ENCODE measurements around the gene DNAJA3. TPM values are rescaled to one million over a fixed set of nuclear protein-coding genes. Genes with fewer than 3 reads are reported as not detected.

Gene DNAJA3
- total and polyA plus RNA-seq, 12 donors, result 21.9 to 166 (median 76.5) TPM

- intact Hi-C loops (cut with DNase I), result no loop called here
- Histone ChIP-seq H3K27ac (peak overlapping the region in 2 of 5 donors; percentile 29 to 56), H3K4me3 (no peak overlapping the region), H3K36me3 (replicated peaks in 1 of 2) (peaks cover 0 to 34% of the 10 kb centered on the region in 2 donors), H3K9me3 (replicated peaks in 1 of 3) (no peaks in the 10 kb centered on the region), H3K4me1 (replicated peaks in 1 of 2) (peaks cover 5 to 24% of the 10 kb centered on the region in 2 donors), H3K27me3 (no peaks in the 10 kb centered on the region)
- TF ChIP-seq POLR2A (IDR thresholded peaks at IDR 0.05) (no peak), CTCF (IDR thresholded peaks at IDR 0.05) (no peak)
- peak in 4 of 7 donors; percentile 21 to 84 (median 46) for DNase-seq
- WGBS, 4 donors, result 72 to 76% (median 75%) methylated on average over 15 of the region's 15 CpGs
Observed at GRCh38 chr16:4410335-4411075, 15.2 kb upstream of the DNAJA3 start.

GRCh38 chr16:4411684-4412083 lies 14.0 kb upstream of the DNAJA3 start:
- TF ChIP-seq CTCF (IDR thresholded peaks at IDR 0.05) (no peak), POLR2A (IDR thresholded peaks at IDR 0.05) (no peak)
- Histone ChIP-seq H3K27ac (peak overlapping the region in 2 of 5 donors; percentile 2 to 56), H3K9me3 (replicated peaks in 1 of 3) (no peaks in the 10 kb centered on the region), H3K4me1 (replicated peaks in 1 of 2) (peaks cover 7 to 24% of the 10 kb centered on the region in 2 donors), H3K27me3 (no peaks in the 10 kb centered on the region), H3K4me3 (no peak overlapping the region), H3K36me3 (replicated peaks in 1 of 2) (peaks cover 0 to 23% of the 10 kb centered on the region in 2 donors)
- DNase-seq, result peak in 1 of 7 donors; percentile 19
- 70 to 82% (median 73%) methylated on average over 14 to 16 of the region's 16 CpGs; no CpG with 5 or more reads in 1 of the 4 donors for WGBS, 4 donors
- intact Hi-C loops (cut with DNase I), result no loop called here

- peaks cover 0 to 18% of the 10 kb centered on the region in 2 donors for H3K36me3 ChIP-seq (replicated peaks in 1 of 2)
- WGBS, 4 donors, result 84 to 92% (median 90%) methylated on average over 6 to 8 of the region's 8 CpGs
- no peaks in the 10 kb centered on the region for H3K9me3 ChIP-seq (replicated peaks in 1 of 3)
- TF ChIP-seq CTCF (IDR thresholded peaks at IDR 0.05) (no peak), POLR2A (IDR thresholded peaks at IDR 0.05) (no peak)
- no peak for DNase-seq
- no peak overlapping the region for H3K4me3 ChIP-seq
- H3K27ac ChIP-seq, result peak overlapping the region in 2 of 5 donors; percentile 2 to 56
- H3K4me1 ChIP-seq (replicated peaks in 1 of 2), result peaks cover 7 to 24% of the 10 kb centered on the region in 2 donors
- intact Hi-C loops (cut with DNase I), result no loop called here
- H3K27me3 ChIP-seq, result no peaks in the 10 kb centered on the region
Observed at GRCh38 chr16:4412159-4412558, 13.5 kb upstream of the DNAJA3 start.

- H3K4me3 ChIP-seq, result no peak overlapping the region
- intact Hi-C loops (cut with DNase I), result no loop called here
- H3K27me3 ChIP-seq, result no peaks in the 10 kb centered on the region
- 90 to 98% (median 95%) methylated on average over 4 of the region's 4 CpGs for WGBS, 4 donors
- H3K36me3 ChIP-seq (replicated peaks in 1 of 2), result peaks cover 0 to 12% of the 10 kb centered on the region in 2 donors
- H3K4me1 ChIP-seq (replicated peaks in 1 of 2), result peaks cover 7 to 24% of the 10 kb centered on the region in 2 donors
- TF ChIP-seq POLR2A (IDR thresholded peaks at IDR 0.05) (no peak), CTCF (IDR thresholded peaks at IDR 0.05) (no peak)
- no peak overlapping the region for H3K27ac ChIP-seq
- DNase-seq, result no peak
- no peaks in the 10 kb centered on the region for H3K9me3 ChIP-seq (replicated peaks in 1 of 3)
Observed at GRCh38 chr16:4412854-4413253, 12.8 kb upstream of the DNAJA3 start.

Measured in adrenal gland (tissue), 12 donors.